ENCODE data around the gene VPS33A.

VPS33A gene

DNA sequence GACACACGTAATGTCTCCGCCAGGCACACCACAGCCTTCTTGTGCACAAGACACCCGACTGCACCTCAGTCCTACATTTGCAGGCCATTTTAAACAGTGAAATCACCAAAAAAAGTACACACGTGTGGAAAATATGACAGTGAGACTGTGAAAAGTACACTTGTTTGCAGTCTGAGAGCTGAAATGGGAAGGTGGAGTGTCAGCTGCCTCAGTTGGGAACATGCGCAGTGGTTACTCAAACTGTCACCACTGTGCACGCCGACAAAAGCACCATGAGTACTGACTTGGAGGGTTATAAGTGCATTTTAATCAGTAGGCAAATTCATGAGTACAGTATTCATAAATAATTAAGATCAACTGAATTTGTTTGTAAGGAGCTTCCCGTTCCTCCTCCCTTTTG lies 15.8 kb downstream of the VPS33A start:
- H3K27me3 ChIP-seq (ENCODE audit: control insufficient read depth, insufficient read depth, low read length) = no peaks in the 10 kb centered on the region
- H3K27ac ChIP-seq (ENCODE audit: low read depth, low read length) = no peak overlapping the region
- no peak overlapping the region for H3K4me3 ChIP-seq (ENCODE audit: low read depth, low read length)
- H3K4me1 ChIP-seq (ENCODE audit: control insufficient read depth, insufficient read depth, low read length) = no peaks in the 10 kb centered on the region
- no peaks in the 10 kb centered on the region for H3K9me3 ChIP-seq (ENCODE audit: control insufficient read depth, insufficient read depth, low read length)
- peaks cover 29% of the 10 kb centered on the region for H3K36me3 ChIP-seq (ENCODE audit: control insufficient read depth, insufficient read depth, low read length)
- no peak overlapping the region for H3K9ac ChIP-seq (ENCODE audit: low read depth, low read length)

DNA sequence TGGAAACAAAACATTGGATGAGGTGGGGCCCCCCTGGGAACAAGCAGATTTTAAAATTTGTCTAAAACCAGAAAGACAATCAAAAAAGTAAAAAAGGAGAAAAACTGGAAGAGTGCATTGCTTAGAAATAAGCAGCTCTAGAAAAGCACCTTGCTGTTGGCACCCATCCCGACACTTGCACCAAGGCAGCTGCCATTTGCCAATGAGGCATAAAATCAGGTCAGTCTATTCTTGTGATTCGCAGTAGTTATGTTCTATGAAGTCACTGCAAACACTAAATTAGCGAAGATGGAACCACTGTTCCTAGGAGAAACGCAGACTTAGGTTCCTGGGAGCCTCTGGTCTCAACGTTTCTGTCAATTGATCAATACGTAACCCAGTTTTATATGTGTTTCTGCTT lies 16.2 kb downstream of the VPS33A start:
- Histone ChIP-seq H3K9ac (ENCODE audit: low read depth, low read length) (no peak overlapping the region), H3K9me3 (ENCODE audit: control insufficient read depth, insufficient read depth, low read length) (no peaks in the 10 kb centered on the region), H3K27ac (ENCODE audit: low read depth, low read length) (no peak overlapping the region), H3K4me1 (ENCODE audit: control insufficient read depth, insufficient read depth, low read length) (no peaks in the 10 kb centered on the region), H3K4me3 (ENCODE audit: low read depth, low read length) (no peak overlapping the region), H3K36me3 (ENCODE audit: control insufficient read depth, insufficient read depth, low read length) (peaks cover 28% of the 10 kb centered on the region), H3K27me3 (ENCODE audit: control insufficient read depth, insufficient read depth, low read length) (no peaks in the 10 kb centered on the region)

DNA sequence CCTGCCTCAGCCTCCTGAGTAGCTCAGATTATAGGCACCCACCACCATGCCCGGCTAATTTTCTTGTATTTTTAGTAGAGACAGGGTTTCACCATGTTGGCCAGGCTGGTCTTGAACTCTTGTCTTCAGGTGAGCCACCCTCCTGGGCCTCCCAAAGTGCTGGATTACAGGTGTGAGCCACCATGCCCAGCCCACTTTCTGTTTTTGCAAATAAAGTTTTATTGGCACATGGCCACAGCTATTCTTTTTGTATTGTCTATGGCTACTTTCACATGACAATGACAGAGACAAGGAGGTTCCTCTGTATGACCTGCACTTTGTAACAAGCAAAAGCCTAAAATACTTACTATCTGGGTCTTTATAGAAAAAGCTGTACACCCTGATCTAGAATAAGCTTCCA lies 20.7 kb downstream of the VPS33A start:
- peaks cover 39% of the 10 kb centered on the region for H3K36me3 ChIP-seq (ENCODE audit: control insufficient read depth, insufficient read depth, low read length)
- no peak overlapping the region for H3K9ac ChIP-seq (ENCODE audit: low read depth, low read length)
- no peaks in the 10 kb centered on the region for H3K27me3 ChIP-seq (ENCODE audit: control insufficient read depth, insufficient read depth, low read length)
- H3K4me3 ChIP-seq (ENCODE audit: low read depth, low read length) = no peak overlapping the region
- no peaks in the 10 kb centered on the region for H3K4me1 ChIP-seq (ENCODE audit: control insufficient read depth, insufficient read depth, low read length)
- no peaks in the 10 kb centered on the region for H3K9me3 ChIP-seq (ENCODE audit: control insufficient read depth, insufficient read depth, low read length)
- H3K27ac ChIP-seq (ENCODE audit: low read depth, low read length) = no peak overlapping the region

DNA sequence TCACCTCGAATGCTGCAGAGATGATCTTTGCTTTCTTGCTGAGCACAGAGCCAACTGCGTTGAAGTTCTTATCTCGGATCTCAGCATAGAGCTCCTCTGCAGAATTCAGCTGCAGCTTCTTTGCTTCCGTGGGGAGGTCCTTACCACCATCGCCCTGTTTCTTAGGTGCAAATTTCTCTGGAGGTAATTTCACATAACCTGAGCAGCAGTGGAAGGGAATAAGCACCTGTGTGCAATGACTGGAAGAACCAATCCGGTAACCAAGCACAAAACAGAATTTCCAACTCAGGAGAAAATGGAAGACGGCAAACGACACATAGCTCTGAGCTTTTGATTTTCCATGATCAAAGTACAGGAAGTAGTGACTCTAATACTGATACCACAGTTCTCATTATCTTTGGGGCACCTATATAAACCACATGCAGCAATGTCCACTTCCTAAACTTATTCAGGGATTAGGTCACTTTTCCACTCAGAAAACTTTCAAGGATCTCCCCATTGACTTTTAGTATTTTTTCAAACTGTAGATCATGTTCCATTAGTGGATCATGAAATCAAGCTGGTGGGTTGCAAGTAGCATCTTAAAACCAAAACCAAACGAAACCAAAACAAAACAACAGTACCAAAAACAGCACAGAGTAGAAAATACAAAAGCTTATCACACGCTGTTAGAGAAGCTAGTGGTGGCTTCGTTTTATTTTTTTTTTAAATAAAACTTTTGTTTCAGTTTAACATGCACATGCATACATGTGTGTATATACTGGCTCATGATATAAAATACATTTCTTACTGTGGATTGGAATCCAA lies 21.5 kb downstream of the VPS33A start:
- H3K4me1 ChIP-seq (ENCODE audit: control insufficient read depth, insufficient read depth, low read length) = no peaks in the 10 kb centered on the region
- H3K9ac ChIP-seq (ENCODE audit: low read depth, low read length) = no peak overlapping the region
- no peaks in the 10 kb centered on the region for H3K27me3 ChIP-seq (ENCODE audit: control insufficient read depth, insufficient read depth, low read length)
- peaks cover 37% of the 10 kb centered on the region for H3K36me3 ChIP-seq (ENCODE audit: control insufficient read depth, insufficient read depth, low read length)
- no peak overlapping the region for H3K4me3 ChIP-seq (ENCODE audit: low read depth, low read length)
- no peak overlapping the region for H3K27ac ChIP-seq (ENCODE audit: low read depth, low read length)
- H3K9me3 ChIP-seq (ENCODE audit: control insufficient read depth, insufficient read depth, low read length) = no peaks in the 10 kb centered on the region

DNA sequence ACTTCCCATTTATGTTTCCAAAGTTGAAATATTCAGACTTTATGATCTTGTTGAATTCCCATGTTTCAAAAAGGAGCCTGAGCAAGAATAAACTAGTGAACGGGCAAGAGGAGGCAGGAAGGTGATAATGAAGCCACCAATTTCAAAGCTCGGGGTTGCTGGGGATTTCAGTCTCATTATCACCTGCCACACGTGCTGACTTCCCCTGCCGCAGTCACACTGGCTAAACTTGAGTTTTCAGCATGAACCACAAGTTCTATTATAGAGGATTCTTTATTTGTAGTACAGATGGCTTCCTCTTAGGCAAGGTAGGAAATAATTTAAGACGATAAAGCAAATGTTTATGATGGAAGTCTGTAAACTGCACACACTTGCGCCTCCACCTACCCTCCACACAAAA lies 22.3 kb downstream of the VPS33A start:
- no peak overlapping the region for H3K9ac ChIP-seq (ENCODE audit: low read depth, low read length)
- H3K4me3 ChIP-seq (ENCODE audit: low read depth, low read length) = no peak overlapping the region
- H3K27me3 ChIP-seq (ENCODE audit: control insufficient read depth, insufficient read depth, low read length) = no peaks in the 10 kb centered on the region
- no peaks in the 10 kb centered on the region for H3K4me1 ChIP-seq (ENCODE audit: control insufficient read depth, insufficient read depth, low read length)
- no peaks in the 10 kb centered on the region for H3K9me3 ChIP-seq (ENCODE audit: control insufficient read depth, insufficient read depth, low read length)
- peaks cover 32% of the 10 kb centered on the region for H3K36me3 ChIP-seq (ENCODE audit: control insufficient read depth, insufficient read depth, low read length)
- no peak overlapping the region for H3K27ac ChIP-seq (ENCODE audit: low read depth, low read length)

DNA sequence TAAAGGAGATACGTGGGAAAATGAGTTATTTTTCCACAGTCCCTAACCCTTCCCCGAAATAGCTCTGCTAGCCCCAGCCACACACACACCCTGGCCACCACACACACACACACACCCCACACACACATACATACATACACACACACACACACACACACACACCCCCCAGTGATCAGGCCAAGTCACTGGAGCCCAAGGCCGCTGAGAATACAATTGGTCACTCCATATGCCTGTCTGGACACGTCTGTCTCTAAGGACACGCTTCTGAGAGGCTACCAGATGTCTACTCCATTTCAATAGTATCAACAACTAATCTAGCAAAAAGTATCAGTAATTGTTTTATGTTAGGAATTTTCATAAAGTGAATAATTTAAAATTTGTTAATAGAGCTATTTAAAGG lies 27.4 kb downstream of the VPS33A start:
- no peaks in the 10 kb centered on the region for H3K4me1 ChIP-seq (ENCODE audit: control insufficient read depth, insufficient read depth, low read length)
- no peak overlapping the region for H3K9ac ChIP-seq (ENCODE audit: low read depth, low read length)

DNA sequence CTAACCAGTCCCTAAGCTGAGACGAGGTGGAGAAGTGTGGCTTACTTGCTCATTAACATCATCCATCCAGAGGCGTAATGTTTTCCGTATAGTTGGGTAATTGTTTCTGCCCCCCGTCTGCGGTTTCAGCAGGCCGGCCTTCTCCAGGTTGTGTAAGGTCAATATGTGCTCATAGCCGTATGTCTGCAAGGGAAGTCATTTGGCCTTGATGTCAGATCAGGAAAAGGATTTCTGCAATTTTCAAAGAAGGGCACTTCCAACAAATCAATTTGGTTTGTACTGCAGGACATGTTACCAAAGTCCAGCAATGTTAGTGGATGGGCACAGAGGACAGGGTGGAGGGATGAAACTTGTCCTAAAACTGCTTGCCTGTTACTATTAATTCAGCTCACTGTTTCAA lies 30.6 kb downstream of the VPS33A start:
- H3K9ac ChIP-seq (ENCODE audit: low read depth, low read length) = no peak overlapping the region
- H3K27ac ChIP-seq (ENCODE audit: low read depth, low read length) = no peak overlapping the region
- no peaks in the 10 kb centered on the region for H3K9me3 ChIP-seq (ENCODE audit: control insufficient read depth, insufficient read depth, low read length)
- H3K4me1 ChIP-seq (ENCODE audit: control insufficient read depth, insufficient read depth, low read length) = no peaks in the 10 kb centered on the region
- no peak overlapping the region for H3K4me3 ChIP-seq (ENCODE audit: low read depth, low read length)
- no peaks in the 10 kb centered on the region for H3K27me3 ChIP-seq (ENCODE audit: control insufficient read depth, insufficient read depth, low read length)
- H3K36me3 ChIP-seq (ENCODE audit: control insufficient read depth, insufficient read depth, low read length) = peaks cover 56% of the 10 kb centered on the region

More for the DNA sequence above, 27.4 kb downstream of the VPS33A start:
- Histone ChIP-seq H3K36me3 (ENCODE audit: control insufficient read depth, insufficient read depth, low read length) (peaks cover 43% of the 10 kb centered on the region), H3K4me3 (ENCODE audit: low read depth, low read length) (no peak overlapping the region), H3K9me3 (ENCODE audit: control insufficient read depth, insufficient read depth, low read length) (no peaks in the 10 kb centered on the region), H3K27ac (ENCODE audit: low read depth, low read length) (no peak overlapping the region), H3K27me3 (ENCODE audit: control insufficient read depth, insufficient read depth, low read length) (no peaks in the 10 kb centered on the region)

DNA sequence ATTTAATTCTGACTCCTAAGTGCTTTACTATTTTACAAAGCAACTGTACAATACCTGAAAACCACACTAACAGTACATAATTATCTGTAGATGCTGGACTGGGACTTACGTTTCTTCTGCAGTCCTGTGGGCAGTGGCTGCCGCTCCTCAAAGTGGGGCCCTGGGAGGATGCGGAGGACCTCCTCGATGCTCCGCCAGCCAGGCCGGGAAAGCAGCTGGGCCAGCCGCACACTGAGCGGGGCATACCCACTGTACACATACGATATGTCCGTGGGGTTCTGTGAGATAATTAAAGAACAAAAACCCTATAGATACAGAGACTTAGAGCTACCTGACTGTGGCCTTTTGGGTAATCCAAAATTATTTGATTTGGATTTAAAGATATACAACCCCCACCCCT lies 33.6 kb downstream of the VPS33A start:
- H3K9me3 ChIP-seq (ENCODE audit: control insufficient read depth, insufficient read depth, low read length) = no peaks in the 10 kb centered on the region
- peaks cover 43% of the 10 kb centered on the region for H3K36me3 ChIP-seq (ENCODE audit: control insufficient read depth, insufficient read depth, low read length)
- H3K9ac ChIP-seq (ENCODE audit: low read depth, low read length) = no peak overlapping the region
- H3K4me1 ChIP-seq (ENCODE audit: control insufficient read depth, insufficient read depth, low read length) = no peaks in the 10 kb centered on the region
- no peak overlapping the region for H3K27ac ChIP-seq (ENCODE audit: low read depth, low read length)
- no peaks in the 10 kb centered on the region for H3K27me3 ChIP-seq (ENCODE audit: control insufficient read depth, insufficient read depth, low read length)
- H3K4me3 ChIP-seq (ENCODE audit: low read depth, low read length) = no peak overlapping the region

DNA sequence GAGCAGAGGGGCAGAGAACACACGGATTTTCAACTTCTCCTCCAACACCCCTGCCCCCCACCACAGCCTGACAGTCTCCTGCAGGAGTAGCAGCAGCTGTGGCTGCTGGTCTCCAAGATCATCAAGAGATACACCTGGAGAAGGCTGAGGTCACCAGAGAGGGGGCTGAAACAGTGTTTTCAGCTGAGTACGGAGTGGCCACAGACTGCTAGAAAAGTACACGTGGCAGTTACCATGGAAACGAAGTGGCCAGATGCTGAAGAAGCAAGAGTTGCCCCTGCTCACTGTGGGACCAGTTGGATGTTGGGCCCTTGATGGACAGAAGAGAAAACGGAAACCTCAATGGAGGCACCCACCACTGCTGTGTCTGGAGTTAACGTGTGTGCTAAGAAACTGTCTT lies 35.5 kb downstream of the VPS33A start:
- no peak overlapping the region for H3K4me3 ChIP-seq (ENCODE audit: low read depth, low read length)
- H3K27ac ChIP-seq (ENCODE audit: low read depth, low read length) = no peak overlapping the region
- H3K36me3 ChIP-seq (ENCODE audit: control insufficient read depth, insufficient read depth, low read length) = peaks cover 41% of the 10 kb centered on the region
- no peaks in the 10 kb centered on the region for H3K27me3 ChIP-seq (ENCODE audit: control insufficient read depth, insufficient read depth, low read length)
- H3K9ac ChIP-seq (ENCODE audit: low read depth, low read length) = no peak overlapping the region
- no peaks in the 10 kb centered on the region for H3K4me1 ChIP-seq (ENCODE audit: control insufficient read depth, insufficient read depth, low read length)
- H3K9me3 ChIP-seq (ENCODE audit: control insufficient read depth, insufficient read depth, low read length) = no peaks in the 10 kb centered on the region

DNA sequence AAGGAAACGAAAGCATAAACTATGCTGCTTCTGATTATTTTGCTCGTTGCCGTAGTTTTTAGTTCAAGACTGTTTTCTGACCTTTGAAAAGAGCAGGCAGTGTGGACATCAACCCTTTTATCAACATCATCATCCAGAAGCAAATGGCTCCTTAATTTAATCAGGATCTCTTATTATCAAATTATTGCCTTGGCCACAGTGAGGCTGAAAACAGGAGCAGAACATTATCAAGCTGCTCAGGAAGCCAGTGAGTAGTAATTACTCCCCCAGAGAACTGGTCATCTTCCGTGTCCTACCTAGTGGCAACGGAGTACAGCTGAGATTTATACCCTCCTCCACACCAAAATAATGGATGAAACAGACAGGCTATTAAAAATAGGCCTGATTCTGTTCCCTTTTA lies 38.2 kb downstream of the VPS33A start:
- Histone ChIP-seq H3K27ac (ENCODE audit: low read depth, low read length) (no peak overlapping the region), H3K4me1 (ENCODE audit: control insufficient read depth, insufficient read depth, low read length) (peaks cover 4% of the 10 kb centered on the region; the same call in 1 of the 2 replicates), H3K4me3 (ENCODE audit: low read depth, low read length) (no peak overlapping the region), H3K36me3 (ENCODE audit: control insufficient read depth, insufficient read depth, low read length) (peaks cover 30% of the 10 kb centered on the region), H3K9ac (ENCODE audit: low read depth, low read length) (no peak overlapping the region), H3K9me3 (ENCODE audit: control insufficient read depth, insufficient read depth, low read length) (no peaks in the 10 kb centered on the region), H3K27me3 (ENCODE audit: control insufficient read depth, insufficient read depth, low read length) (no peaks in the 10 kb centered on the region)

DNA sequence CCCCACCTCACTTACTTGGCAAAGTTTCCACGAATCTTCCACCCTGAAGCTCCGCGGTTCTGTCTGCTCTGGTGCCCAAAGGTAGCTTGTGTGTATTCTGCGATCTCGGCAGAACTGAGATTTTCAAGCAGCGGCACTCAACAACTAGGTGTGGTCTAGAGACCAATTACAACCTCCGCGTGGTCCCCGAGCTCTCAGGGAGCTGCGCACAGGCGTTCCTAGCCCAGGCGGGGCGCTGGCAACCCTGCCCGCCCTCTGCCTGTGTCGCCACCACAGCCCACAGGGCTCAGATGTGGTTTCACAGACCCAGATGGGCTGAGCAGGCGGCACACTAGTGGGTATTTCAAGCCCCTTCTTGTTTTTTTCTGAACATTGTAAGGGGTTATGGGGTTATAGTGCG lies 39.0 kb downstream of the VPS33A start:
- no peaks in the 10 kb centered on the region for H3K9me3 ChIP-seq (ENCODE audit: control insufficient read depth, insufficient read depth, low read length)
- no peaks in the 10 kb centered on the region for H3K27me3 ChIP-seq (ENCODE audit: control insufficient read depth, insufficient read depth, low read length)
- H3K9ac ChIP-seq (ENCODE audit: low read depth, low read length) = no peak overlapping the region
- H3K27ac ChIP-seq (ENCODE audit: low read depth, low read length) = no peak overlapping the region
- H3K36me3 ChIP-seq (ENCODE audit: control insufficient read depth, insufficient read depth, low read length) = peaks cover 37% of the 10 kb centered on the region
- no peak overlapping the region for H3K4me3 ChIP-seq (ENCODE audit: low read depth, low read length)
- peaks cover 4% of the 10 kb centered on the region; the same call in 1 of the 2 replicates for H3K4me1 ChIP-seq (ENCODE audit: control insufficient read depth, insufficient read depth, low read length)

All from HUES48 (cell line).